HG02981 (cell line): ENCODE data around the gene RXFP4.

Source experiments
- ATAC-seq: cut with Tn5 transposase; IDR thresholded peaks from one replicate; pipeline ENCODE4 v1.9.1; 2021; ENCODE audit warnings: mild to moderate bottlenecking, moderate library complexity; ENCODE audit not compliant: unreplicated experiment

The RXFP4 gene

DNA sequence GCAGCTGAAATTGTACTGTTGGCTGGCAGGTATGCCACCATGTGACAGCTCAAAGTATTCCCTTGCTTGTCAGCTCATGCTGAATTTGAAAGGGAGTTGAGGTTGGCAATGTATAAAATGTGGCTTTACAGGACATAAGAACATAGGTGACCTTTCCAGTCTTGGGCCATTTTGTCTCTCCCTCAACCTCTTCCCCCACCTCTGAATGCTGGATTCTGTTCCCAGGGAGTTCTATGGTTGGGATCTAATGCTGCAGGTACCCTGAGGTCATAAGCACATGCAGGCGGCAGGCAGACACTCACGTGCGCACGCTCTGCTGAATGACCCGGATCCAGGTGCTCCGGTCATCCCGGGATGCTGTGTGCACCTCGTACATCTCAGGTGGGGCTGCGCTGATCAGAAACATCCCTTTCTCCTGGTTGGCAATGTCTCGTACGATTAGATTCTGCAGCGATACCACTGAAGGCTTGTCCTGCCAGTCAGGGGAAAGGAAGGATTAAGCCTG lies 16.0 kb downstream of the RXFP4 start:
- no peak for ATAC-seq

DNA sequence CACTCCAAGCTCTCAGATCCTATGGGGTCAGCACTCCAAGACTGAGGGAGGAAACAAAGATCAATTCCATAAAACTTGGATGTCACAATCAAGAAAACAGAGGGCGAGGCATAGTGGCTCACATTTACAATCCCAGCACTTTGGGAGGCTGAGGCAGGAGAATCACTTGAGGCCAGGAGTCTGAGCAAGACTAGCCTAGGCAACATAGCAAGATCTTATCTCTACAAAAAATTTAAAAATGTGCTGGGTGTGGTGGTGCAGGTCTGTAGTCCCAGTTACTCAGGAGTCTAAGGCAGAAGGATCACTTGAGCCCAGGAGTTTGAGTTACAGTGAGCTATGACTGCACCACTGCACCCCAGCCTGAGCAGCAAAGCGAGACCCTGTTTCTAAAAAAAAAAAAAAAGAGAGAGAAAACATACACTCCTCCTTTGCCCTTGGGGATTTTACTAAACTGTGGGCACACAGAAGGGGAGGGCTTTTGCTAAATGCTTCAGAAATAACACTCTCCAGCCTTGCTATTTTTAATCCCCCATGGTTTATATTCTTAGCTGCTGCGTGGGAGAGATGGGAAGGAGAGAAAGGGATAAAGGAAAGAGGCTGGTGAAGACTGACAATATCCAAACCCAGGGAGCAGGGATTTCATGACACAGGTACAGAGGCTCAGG lies 18.8 kb downstream of the RXFP4 start:
- no peak for ATAC-seq

DNA sequence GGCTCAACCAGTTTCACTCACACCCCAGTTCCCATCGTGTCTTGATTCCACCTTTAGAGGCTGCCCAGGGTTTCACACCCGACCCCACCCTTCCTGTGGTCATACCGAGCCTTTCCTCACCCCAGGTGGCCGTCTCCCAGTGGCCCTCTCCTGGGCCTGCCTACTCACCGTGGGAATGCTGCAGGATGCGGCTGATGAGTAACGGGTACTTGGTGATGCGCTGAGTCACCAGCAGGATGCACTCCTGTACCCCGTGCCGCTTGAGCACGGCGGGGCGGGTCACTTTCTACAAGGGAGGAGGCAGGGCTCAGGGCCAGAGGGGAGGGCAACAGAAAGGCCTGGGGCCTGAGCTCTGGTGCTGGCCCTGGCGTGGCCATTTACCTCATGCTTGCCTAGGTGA lies 20.5 kb downstream of the RXFP4 start:
- ATAC-seq, result no peak

DNA sequence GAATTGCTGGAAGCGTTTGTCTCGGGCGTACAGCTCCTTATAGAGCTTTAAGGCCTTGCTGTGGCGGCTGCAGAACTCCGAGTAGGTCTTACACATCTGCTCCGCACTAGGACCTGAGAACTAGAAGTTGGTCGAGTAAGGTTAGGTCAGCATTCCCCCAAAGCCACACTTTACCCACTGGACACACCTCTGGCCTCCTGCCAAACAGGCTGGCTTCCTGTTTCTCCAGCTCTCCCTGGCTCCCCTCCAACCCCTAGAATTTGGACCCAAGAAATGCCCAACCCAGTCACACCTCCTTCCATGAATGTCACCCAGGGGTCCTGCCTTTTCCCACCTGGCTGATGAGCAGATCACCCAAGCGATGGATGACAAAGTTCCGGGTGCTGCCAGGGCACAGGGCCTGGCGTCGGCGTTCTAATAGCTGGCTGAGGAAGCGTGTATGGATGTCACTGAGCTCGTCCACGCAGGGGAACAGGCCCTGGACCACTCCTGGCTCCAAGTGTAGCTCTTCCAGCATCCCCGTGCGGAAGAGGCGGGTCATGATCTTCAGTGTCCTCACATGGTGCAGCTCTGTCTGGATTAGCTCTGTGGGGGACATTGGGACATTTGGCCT lies 21.3 kb downstream of the RXFP4 start:
- ATAC-seq, result no peak

DNA sequence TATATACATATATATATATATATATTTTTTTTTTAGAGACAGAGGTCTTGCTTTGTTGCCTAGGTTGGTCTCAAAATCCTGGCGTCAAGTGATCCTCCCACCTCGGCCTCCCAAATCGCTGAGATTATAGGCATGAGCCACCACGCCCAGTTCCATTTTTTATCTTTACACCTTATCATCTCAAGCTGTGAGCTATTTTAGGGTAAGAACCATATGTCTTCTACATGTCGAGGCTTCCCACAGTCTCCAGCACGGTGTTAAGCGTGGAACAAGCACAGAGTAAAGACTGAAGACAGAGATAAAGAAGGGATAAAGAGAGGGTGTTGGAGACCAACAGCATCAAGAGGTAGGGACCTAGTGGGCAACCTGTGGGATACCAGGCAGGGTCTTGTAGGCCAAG lies 22.8 kb downstream of the RXFP4 start:
- no peak for ATAC-seq

DNA sequence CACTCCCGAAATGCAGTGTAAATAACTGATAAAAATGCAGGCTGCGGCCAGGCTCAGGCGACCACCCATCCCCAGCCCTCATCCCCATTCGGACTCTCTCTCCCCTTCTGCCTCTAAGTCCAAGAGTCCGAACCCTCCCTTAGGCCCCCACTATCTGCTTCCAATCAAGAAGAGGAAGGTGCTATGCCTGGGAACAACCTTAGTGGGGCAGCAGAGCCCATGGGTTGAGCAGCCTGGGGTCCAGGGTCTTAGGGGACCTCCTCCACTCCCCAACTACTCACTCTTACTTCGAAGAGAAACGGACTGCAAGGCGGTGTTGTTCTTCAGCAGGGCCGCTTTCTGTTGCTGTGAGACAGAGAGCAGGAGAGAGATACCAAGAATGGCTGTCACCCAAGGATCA lies 24.7 kb downstream of the RXFP4 start:
- ATAC-seq, result no peak

DNA sequence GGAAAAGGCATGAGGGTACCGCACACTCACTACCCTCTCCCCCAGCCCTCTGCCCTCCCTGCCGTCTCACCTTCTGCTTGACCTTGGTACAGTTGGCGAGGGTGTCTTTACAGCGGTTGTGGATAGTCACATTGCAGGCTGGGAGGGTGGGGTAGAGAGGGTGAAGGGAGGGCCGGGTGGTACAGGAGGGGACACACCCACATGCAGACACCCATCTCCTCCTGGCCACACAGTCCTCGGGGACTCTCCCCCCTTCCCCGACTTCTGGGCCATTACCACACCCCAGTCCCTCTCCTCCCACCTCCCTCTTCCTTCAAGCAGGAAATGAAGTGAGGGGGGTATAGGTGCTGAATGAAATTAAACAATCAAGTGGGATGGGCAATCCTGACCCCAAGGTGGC lies 25.3 kb downstream of the RXFP4 start:
- no peak for ATAC-seq

DNA sequence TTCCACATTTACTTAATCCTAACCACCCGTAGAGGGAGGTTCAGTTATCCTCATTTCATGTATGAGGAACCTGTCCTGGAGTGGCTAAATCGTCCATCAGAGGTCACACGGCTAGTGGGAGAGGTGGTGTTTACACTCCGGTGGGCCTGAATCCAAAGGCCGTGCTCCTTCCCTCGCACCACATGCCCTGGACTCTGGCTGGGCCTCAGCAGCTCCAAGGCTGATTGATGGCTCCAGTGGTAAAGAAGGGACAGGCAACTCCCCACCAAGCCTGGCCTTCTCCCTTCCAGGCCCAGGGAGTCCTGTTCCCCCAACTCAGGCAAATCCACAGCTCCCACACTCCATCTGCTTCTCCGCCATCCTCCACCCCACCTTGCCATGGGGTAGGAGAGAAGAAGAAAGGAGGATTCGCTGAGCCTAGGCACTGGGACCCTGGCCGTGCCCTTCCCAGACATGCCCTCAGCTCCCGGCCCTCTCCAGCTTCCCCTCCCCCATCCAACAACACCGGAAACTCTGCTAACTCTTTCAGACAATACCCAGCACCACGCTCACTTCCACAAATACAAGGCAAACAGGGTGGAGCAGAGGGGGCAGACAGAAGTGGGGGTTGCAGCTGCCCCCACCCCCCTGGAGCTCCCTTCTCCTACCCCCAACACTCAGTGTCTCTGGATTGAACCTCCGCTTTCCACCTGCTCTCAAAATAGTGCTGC lies 26.1 kb downstream of the RXFP4 start:
- no peak for ATAC-seq

DNA sequence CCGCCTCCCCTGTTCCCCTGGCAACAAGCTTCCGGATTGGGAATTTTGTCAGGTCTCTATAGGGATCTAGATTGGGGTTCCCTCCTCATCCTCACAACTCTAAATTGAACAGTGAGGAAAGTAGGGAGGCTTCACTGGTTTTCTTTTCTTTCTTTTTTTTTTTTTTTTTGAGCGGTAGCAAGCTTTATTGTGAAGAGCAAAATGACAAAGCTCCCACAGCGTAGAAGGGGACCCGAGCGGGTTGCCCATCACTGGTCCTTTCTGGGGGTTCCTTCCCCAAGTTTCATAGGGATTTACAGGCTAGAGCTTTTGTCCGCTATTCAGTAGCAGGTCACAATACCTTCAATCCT lies 26.6 kb downstream of the RXFP4 start:
- ATAC-seq, result no peak

DNA sequence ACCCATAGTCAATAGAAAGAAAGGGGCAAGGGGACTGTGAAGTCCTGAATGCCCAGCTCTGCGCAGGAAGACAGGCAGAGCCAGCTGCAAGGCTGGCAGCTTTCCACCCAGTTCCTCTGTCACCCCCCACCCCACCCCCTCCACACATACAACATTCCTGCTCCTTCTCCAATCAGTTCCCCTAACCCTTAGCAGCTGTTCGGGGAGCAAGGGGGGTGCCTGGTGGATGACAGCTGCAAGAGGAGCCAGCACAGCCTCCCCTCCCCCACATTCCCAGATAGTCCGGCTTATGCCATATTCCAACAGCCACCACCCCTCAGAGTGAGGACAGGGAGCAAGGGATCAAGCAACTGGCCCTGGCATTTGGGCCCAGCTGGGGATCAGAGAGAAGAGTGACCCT lies 27.2 kb downstream of the RXFP4 start:
- no peak for ATAC-seq

DNA sequence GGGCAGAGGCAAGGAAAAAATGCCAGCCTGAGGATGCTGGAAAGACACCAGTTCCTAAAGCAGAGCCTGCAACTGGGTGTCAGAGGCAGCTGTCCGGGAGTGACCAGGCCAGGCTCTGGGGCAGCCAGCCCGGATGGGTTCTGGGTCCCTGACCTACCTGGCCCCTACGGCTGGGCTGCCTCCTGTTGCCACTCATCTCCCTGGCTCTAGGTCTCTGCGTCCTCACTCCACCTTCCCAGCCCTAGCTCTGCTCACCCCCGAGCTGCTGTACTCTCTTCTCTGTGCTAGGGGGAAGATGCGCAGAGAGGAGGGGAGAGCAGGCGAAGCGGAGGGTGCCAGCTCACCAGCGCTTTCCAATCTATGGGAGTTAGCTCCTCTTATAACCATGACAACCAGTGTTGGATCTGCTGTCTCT lies 27.9 kb downstream of the RXFP4 start:
- no peak for ATAC-seq

DNA sequence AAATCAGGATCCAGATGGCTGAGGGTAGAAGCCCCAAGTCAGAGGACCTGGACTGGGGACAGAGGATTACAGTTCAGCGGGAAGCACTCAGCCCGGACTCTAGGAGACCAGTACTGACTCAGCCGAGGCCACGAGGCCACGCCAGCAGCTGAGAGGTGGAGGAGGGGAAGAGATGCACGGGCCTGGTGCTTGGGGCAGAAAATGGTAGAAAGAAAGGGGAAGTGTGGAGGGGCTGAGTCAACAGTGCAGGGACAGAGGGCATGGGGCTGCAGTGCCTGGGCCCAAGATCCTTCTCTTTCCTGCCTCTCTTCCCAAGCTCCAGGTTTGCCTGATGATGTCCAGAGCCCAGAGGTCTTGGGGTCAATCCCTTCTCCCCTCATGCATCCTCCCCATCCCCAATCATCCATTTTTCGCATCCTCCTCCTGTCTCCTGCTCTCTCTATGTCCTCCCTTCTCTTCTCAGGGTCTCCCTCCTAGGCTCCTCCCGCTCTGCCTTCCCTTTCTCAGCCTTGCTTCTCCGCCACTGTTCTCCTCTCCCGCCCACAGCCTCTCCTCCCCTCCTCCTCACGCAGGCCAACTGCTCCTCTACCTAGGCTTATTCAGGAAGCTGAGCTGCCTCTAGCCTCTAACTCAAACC lies 29.2 kb downstream of the RXFP4 start:
- ATAC-seq, result peak; percentile 69

DNA sequence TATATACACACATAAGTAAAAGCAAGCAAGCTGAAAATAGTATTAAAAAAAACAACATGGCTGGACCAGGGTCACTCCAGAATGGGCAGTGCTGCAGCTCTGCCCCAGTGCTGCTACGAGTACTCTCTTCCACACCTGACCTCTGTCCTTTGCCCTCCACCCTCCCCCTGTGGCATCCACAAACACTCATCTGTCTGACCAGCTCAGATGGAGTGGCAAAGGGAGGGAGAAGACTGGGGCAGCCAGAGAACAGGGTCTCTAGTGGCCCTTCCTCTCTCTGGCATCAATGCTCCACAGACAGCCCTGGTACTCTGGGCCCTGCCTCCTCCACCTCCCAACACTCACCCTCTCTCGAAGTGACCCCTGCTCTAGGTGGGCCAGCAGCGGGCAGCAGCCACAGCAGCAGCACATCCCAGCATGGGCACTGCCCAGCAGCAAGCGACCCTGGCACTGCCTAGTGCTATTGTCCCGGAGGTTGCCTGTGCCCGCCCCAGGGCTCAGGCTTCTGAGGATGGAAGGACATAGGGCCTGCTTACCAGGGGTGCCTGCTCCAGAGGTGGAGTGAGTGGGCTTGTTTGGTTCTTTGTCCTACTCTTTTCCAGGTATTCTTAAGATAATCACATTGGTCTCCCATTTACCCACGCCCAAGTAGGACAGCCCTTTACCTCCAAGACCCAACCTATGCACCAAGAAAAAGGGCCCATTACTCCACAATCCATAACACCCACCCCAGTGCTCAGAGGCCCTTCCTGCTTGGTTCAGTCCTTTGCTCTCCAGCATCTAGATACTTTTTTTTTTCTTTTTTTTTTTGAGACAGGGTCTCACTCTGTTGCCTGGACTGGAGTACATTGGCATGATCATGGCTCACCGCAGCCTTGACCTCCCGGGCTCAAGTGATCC lies 30.7 kb downstream of the RXFP4 start:
- no peak for ATAC-seq

DNA sequence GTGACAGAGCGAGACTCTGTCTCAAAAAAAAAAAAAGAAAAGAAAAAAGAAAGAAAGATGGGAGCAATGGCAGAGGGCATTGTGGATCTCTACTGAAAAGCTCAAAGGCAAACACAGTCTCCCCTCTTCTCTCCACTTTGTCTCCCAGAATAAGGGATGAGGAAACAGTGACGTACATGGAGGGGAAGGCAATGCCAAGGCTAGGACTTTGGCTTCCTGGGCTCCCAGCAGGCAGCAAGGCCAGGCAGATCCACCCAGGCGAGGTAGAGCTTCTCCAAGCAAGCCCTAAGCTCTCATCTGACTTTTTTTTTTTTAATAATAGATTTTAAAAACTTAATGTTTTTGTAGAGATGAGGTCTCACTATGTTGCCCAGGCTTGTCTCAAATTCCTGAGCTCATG lies 32.3 kb downstream of the RXFP4 start:
- ATAC-seq, result no peak

DNA sequence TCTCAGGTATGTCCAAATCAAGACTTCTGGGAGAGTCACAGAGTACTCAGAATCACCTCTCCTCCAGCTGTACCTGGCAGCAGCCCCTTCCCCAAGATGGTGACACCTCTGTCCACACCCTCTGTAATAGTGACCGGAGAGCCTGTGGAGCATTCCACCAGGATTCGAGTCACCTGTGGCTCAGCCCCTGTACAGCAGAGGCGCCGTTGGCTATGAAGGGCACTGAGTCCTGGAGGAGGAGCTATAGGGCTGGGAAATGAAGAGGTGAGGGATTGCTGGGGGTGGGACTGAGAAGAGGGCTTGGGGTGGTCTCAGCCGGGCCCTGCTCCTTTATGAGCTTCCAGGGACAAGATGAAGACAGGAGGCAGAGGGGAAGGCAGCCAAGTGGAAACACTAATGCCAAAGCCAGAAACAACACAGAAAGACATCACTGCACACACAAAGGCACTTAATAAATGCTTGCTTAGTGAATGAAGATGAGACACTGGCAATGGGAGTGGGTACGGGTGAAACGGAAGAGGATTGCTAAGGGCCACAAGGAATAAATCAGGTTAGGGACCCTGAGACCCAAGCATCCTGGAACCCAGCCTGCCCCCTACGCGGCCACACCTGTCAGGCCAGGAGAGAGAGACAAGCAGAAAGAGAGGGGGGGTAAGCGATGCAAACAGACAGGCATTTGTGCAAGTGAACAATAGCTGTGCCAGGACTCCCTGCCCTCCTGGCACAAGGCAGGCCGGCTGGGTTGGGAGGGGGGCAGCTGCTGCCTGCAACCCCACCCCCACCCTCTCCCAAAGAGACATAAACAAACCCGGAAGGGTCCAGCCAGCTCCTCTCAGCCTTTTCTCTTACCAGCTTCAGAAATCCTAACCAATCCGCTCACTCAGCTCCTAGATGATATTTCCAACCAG lies 33.0 kb downstream of the RXFP4 start:
- ATAC-seq, result no peak

DNA sequence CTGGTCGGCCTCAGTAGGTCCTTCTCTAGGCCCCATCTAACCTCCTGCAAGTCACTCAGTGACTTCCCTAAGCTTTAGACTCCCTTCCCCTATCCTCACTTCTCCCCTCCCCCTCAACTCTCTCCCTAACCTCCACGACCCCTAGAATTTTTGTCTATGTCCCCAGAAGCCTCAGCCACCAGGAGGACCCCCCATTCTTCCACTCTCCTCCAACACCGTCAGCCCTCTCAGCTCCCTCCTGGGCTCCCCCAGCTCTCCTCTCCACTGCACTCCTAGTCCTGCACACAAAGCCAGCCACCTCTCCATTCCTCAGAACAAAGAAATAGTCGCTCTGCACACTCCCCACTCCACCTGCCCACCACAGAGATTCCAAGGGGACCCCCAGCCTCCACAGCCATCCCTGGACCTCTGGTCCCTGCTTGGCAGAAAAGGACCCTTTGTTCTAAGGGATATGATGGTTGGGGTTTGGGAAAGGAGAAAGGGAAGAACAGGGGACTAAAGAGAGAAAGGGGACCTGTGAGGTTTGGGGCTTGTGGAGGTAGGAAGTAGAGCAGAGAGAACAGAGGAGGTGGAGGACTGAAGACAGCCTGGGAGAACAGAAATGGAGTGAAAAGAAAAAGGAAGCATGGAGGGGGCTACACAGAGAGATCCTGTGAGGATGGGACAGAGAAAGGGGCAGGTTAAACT lies 34.1 kb downstream of the RXFP4 start:
- no peak for ATAC-seq

DNA sequence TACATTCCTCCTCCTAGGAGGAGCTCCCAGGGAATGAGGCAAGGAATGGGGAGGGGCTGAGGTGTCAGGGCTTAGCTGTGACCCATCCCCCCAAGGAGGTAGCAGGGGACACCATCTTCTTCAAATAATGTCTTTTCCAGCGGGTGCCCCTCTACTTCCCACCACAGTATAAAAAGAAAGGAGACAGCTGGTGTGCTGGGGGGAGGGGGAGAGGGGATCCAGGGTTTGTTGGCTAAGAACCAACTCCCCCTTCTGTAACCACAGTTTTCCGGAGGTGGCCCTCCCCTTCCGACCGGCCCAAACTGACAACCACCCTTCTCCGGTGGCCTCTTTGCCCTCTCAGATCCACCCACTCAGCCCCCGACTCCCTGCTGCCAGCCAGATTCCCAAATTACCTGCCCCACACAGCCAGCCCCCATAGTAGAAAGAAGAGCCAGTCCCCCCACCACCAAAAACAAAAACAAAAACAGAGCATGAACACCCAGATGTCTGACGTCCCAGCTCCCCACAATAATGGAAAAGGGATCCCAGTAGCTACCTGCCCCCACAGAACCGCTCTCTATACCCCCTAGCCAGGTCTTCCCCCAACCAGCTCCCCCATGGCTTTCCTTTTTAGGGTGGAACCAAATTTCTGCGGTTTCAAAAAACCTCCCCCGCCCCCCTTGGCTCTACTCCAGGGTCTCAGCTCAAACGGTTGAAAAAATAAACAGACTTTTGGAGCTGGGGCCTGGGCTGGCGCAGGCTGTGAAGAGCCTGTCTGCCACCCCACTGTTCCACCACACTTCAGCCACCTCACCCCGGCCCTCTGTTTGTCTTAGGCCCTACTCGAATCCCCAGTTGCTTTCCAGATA lies 34.8 kb downstream of the RXFP4 start:
- no peak for ATAC-seq
